SHP77 treated with DMSO at 0.1 percent for 48 hours (cell line): ENCODE results near the gene PIM1.
A peak's percentile ranks its signal among the peaks of the same experiment; 100 is the strongest.
"Not testable (repeated sequence)": the region's sequence is repeated elsewhere in the genome, so short reads cannot be mapped to it uniquely, and the experiment has no call there.

Experiments
- DNase-seq: peaks from one replicate; lab custom pipeline; 2025; lab: John Stamatoyannopoulos, UW

The PIM1 gene

GRCh38 chr6:37171201-37171969 is 1.4 kb downstream of the PIM1 start:
- DNase-seq, result no peak

- peak; percentile 73 for DNase-seq
Measured at GRCh38 chr6:37171970-37172812, 2.2 kb downstream of the PIM1 start.

GRCh38 chr6:37172912-37173492 is 3.0 kb downstream of the PIM1 start:
- DNase-seq, result no peak

GRCh38 chr6:37173493-37174195 is 3.7 kb downstream of the PIM1 start:
- no peak for DNase-seq

- DNase-seq, result no peak
Measured at GRCh38 chr6:37174196-37174514, 4.2 kb downstream of the PIM1 start.

- DNase-seq, result no peak
Measured at GRCh38 chr6:37174515-37175331, 4.8 kb downstream of the PIM1 start.

- DNase-seq, result no peak
Measured at GRCh38 chr6:37175332-37176267, 5.6 kb downstream of the PIM1 start.

GRCh38 chr6:37176268-37177076 is 6.5 kb downstream of the PIM1 start:
- no peak for DNase-seq

GRCh38 chr6:37177077-37177934 is 7.4 kb downstream of the PIM1 start:
- DNase-seq, result no peak

- DNase-seq, result no peak
Measured at GRCh38 chr6:37177935-37178517, 8.1 kb downstream of the PIM1 start.

GRCh38 chr6:37180075-37180474 is 10.1 kb downstream of the PIM1 start:
- DNase-seq, result no peak

GRCh38 chr6:37180610-37181009 is 10.7 kb downstream of the PIM1 start:
- not testable (repeated sequence) for DNase-seq

GRCh38 chr6:37182736-37183590 is 13.0 kb downstream of the PIM1 start:
- DNase-seq, result no peak

GRCh38 chr6:37185949-37186720 is 16.2 kb downstream of the PIM1 start:
- not testable (repeated sequence) for DNase-seq

GRCh38 chr6:37187321-37188022 is 17.5 kb downstream of the PIM1 start:
- no peak for DNase-seq
